DND-41 (cell line): ENCODE data around the gene SCGB3A1.

ENCODE experiments used
- ATAC-seq: fragments of 200-7000 bp; cut with Tn5 transposase; 3 replicates; pipeline ENCODE4 v1.9.1; 2021; ENCODE audit warnings: low read depth; ENCODE audit not compliant: insufficient read depth
- DNase-seq: peaks from one replicate; pipeline ENCODE4 v3.0.0-alpha.2; 2020
- H2AFZ ChIP-seq: 2 replicates; pipeline ENCODE4 v1.6.0; 2012; ENCODE audit warnings: low read depth, low read length
- H3K27ac ChIP-seq: 2 replicates; pipeline ENCODE4 v1.5.1; 2012; ENCODE audit warnings: low read length, inconsistent platforms
- H3K27me3 ChIP-seq: fragments of 200-600 bp; sonication (generic); 2 replicates; pipeline ENCODE4 v1.6.0; 2012; ENCODE audit warnings: low read length, mild to moderate bottlenecking, inconsistent platforms; ENCODE audit not compliant: insufficient read depth, poor library complexity
- H3K36me3 ChIP-seq: 2 replicates; pipeline ENCODE4 v1.5.1; 2012; ENCODE audit warnings: low read length, inconsistent platforms; ENCODE audit not compliant: insufficient read depth
- H3K4me1 ChIP-seq: 2 replicates; pipeline ENCODE4 v1.5.1; 2012; ENCODE audit warnings: mild to moderate bottlenecking, low read length; ENCODE audit not compliant: insufficient read depth
- H3K4me2 ChIP-seq: 2 replicates; pipeline ENCODE4 v1.6.0; 2012; ENCODE audit warnings: mild to moderate bottlenecking, moderate library complexity, low read length, inconsistent platforms; ENCODE audit not compliant: insufficient read depth
- H3K4me3 ChIP-seq, 2 experiments: fragments of 200-600 bp in 1 of 2; shearing (Covaris generic) in 1 of 2; 2 replicates each; pipeline ENCODE4 v1.5.1; 2012 to 2016; ENCODE audit warnings: inconsistent platforms in 2 of 2, low read length in 2 of 2, mild to moderate bottlenecking in 2 of 2, low read depth in 1 of 2, moderate library complexity in 1 of 2
- H3K79me2 ChIP-seq: 2 replicates; pipeline ENCODE4 v1.6.0; 2012; ENCODE audit warnings: low read length, inconsistent platforms; ENCODE audit not compliant: insufficient read depth
- H3K9ac ChIP-seq: 2 replicates; pipeline ENCODE4 v1.6.0; 2012; ENCODE audit warnings: low read depth, mild to moderate bottlenecking, inconsistent platforms, low read length, moderate library complexity
- H3K9me3 ChIP-seq: 2 replicates; pipeline ENCODE4 v1.5.1; 2012; ENCODE audit warnings: low read length, moderate library complexity, mild to moderate bottlenecking, inconsistent platforms; ENCODE audit not compliant: insufficient read depth, severe bottlenecking
- H4K20me1 ChIP-seq: 2 replicates; pipeline ENCODE4 v1.6.0; 2012; ENCODE audit warnings: low read length; ENCODE audit not compliant: insufficient read depth
- CTCF ChIP-seq: IDR thresholded peaks from 2 replicates; pipeline ENCODE4 v1.5.1; 2012; ENCODE audit warnings: borderline replicate concordance, low read length, moderate library complexity, mild to moderate bottlenecking; ENCODE audit not compliant: poor library complexity, severe bottlenecking; ENCODE audit errors: extremely low read depth
- EZH2 ChIP-seq: IDR thresholded peaks from 3 replicates; pipeline ENCODE4 v1.6.1; 2012; ENCODE audit warnings: borderline replicate concordance, low read depth, mild to moderate bottlenecking, moderate library complexity, low read length, inconsistent platforms; ENCODE audit not compliant: severe bottlenecking

Gene SCGB3A1

GRCh38 chr5:180609817-180610550 is 18.7 kb upstream of the SCGB3A1 start:
- H3K36me3 ChIP-seq: no peaks in the 10 kb centered on the region
- TF ChIP-seq CTCF (no peak), EZH2 (no peak)
- no peak overlapping the region for H3K4me3 ChIP-seq
- DNase-seq (no peak), ATAC-seq (no peak)
- H3K4me2 ChIP-seq: no peak overlapping the region
- no peaks in the 10 kb centered on the region for H3K27me3 ChIP-seq
- no peaks in the 10 kb centered on the region for H3K79me2 ChIP-seq
- H2AFZ ChIP-seq: no peak overlapping the region
- no peaks in the 10 kb centered on the region for H3K9me3 ChIP-seq
- no peak overlapping the region for H3K27ac ChIP-seq
- H3K9ac ChIP-seq: no peak overlapping the region
- H4K20me1 ChIP-seq: no peaks in the 10 kb centered on the region; the same call in 1 of the 2 replicates
- no peaks in the 10 kb centered on the region for H3K4me1 ChIP-seq

- no peaks in the 10 kb centered on the region for H3K79me2 ChIP-seq
- ATAC-seq: no peak
- no peak overlapping the region for H3K9ac ChIP-seq
- TF ChIP-seq EZH2 (no peak), CTCF (no peak)
- no peaks in the 10 kb centered on the region for H3K4me1 ChIP-seq
- H3K9me3 ChIP-seq: no peaks in the 10 kb centered on the region
- DNase-seq: no peak
- no peaks in the 10 kb centered on the region for H3K27me3 ChIP-seq
- no peak overlapping the region for H3K4me2 ChIP-seq
- H3K4me3 ChIP-seq: no peak overlapping the region
- H3K36me3 ChIP-seq: no peaks in the 10 kb centered on the region
- H2AFZ ChIP-seq: no peak overlapping the region
- no peak overlapping the region for H3K27ac ChIP-seq
- H4K20me1 ChIP-seq: no peaks in the 10 kb centered on the region
Observed at GRCh38 chr5:180609386-180609785, 18.1 kb upstream of the SCGB3A1 start.

- DNase-seq: no peak
- TF ChIP-seq EZH2 (no peak), CTCF (no peak)
- ATAC-seq: no peak
- H3K9me3 ChIP-seq: no peaks in the 10 kb centered on the region
- no peaks in the 10 kb centered on the region for H3K27me3 ChIP-seq
- H4K20me1 ChIP-seq: no peaks in the 10 kb centered on the region
- H3K79me2 ChIP-seq: no peaks in the 10 kb centered on the region
- H3K36me3 ChIP-seq: no peaks in the 10 kb centered on the region
- H2AFZ ChIP-seq: no peak overlapping the region
- H3K27ac ChIP-seq: no peak overlapping the region
- no peak overlapping the region for H3K4me3 ChIP-seq
- no peak overlapping the region for H3K4me2 ChIP-seq
- no peak overlapping the region for H3K9ac ChIP-seq
- no peaks in the 10 kb centered on the region for H3K4me1 ChIP-seq
Observed at GRCh38 chr5:180608572-180609310, 17.4 kb upstream of the SCGB3A1 start.
